Activated CD4-positive, alpha-beta memory T cell treated with anti-CD3 and anti-CD28 coated beads for 36 hours (primary cell): ENCODE measurements around the gene TDP2. TPM values are rescaled to one million over a fixed set of nuclear protein-coding genes. Genes with fewer than 3 reads are reported as not detected.

Experiments used
- CTCF ChIA-PET: fragments of 350-600 bp; sonication (Branson Sonifier 250); formaldehyde crosslinking; loops from one replicate; lab custom pipeline; 2021; ENCODE audit warnings: antibody characterized with exemption, inconsistent platforms; lab: Charles Lee
- POLR2A ChIA-PET: fragments of 350-600 bp; sonication (Branson Sonifier 250); formaldehyde crosslinking; loops from one replicate; lab custom pipeline; 2021; ENCODE audit warnings: antibody characterized with exemption; lab: Charles Lee
- DNase-seq: peaks from one replicate; pipeline ENCODE4 v3.0.0-alpha.2; 2020
- H3K27ac Mint-ChIP-seq: one replicate; pipeline ENCODE4 v1.8.0; 2021; ENCODE audit warnings: mixed read lengths
- H3K27me3 Mint-ChIP-seq: one replicate; pipeline ENCODE4 v1.8.0; 2021; ENCODE audit warnings: mixed read lengths
- H3K36me3 Mint-ChIP-seq: one replicate; pipeline ENCODE4 v1.8.0; 2021; ENCODE audit warnings: mixed read lengths
- H3K4me1 Mint-ChIP-seq: one replicate; pipeline ENCODE4 v1.8.0; 2021; ENCODE audit warnings: low read depth, mixed read lengths
- H3K4me3 Mint-ChIP-seq: one replicate; pipeline ENCODE4 v1.8.0; 2021; ENCODE audit warnings: mild to moderate bottlenecking, mixed read lengths
- H3K9me3 Mint-ChIP-seq: one replicate; pipeline ENCODE4 v1.8.0; 2021; ENCODE audit warnings: mixed read lengths
- intact Hi-C: fragments of 100-400 bp; cut with micrococcal nuclease; formaldehyde crosslinking; loops from one replicate; pipeline ENCODE4 v1.15.1; 2023
- total RNA-seq, 2 experiments: library from RNA; stranded (reverse); gene quantifications; one replicate each; pipeline ENCODE4 v1.2.3, GENCODE V29; 2021

The TDP2 gene
- total RNA-seq, 2 experiments from 2014 or later: 47.5 to 48.6 TPM

DNA sequence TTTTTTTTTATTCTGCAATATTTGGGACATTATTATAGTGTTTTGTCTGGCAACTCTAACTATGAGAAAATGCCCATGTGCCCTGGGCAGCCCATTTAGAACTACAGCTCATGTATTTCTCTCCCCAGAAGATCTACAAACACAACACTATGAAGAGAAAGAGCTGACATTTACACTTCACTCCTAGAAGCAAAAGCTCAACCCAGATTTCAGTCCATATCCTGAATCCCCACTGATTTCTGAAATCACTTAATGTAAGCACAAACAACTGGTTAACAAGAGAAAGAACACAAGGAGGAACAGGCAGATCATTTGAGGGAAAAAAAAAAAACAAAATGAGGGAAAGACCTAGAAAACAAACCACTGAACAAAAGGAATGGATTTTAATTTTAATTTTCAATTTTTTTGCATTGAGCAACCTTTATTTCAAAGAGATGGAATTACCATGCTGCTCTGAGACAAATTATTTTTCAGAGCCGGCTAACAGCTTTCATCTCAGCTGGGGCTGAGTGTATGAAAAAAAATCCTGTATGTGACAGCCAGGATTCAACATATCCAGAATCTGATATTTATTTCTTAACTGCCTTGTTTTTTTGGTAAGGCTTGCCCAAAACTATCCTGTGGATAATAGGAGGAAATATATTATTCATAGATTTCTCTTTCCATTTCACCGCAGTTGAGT is 53.2 kb downstream of the TDP2 start:
- Mint-ChIP-seq H3K9me3 (no peaks in the 10 kb centered on the region), H3K27me3 (peaks cover 5% of the 10 kb centered on the region), H3K36me3 (no peaks in the 10 kb centered on the region), H3K4me3 (no peak overlapping the region), H3K4me1 (no peaks in the 10 kb centered on the region), H3K27ac (no peak overlapping the region)
- no peak for DNase-seq
- ChIA-PET POLR2A (no interaction called here), CTCF (interaction anchor here (1.8 kb wide), 1 partner anchor 32 kb away, joined by 5 read pairs; no protein-coding TSS in a partner anchor)
- intact Hi-C loops: no loop called here

- POLR2A ChIA-PET: no interaction called here
- H3K4me3 Mint-ChIP-seq: no peak overlapping the region
- peaks cover 5% of the 10 kb centered on the region for H3K27me3 Mint-ChIP-seq
- no peaks in the 10 kb centered on the region for H3K36me3 Mint-ChIP-seq
- no peaks in the 10 kb centered on the region for H3K4me1 Mint-ChIP-seq
- no peak for DNase-seq
- intact Hi-C loops: no loop called here
- CTCF ChIA-PET: no interaction called here
- H3K9me3 Mint-ChIP-seq: no peaks in the 10 kb centered on the region
- no peak overlapping the region for H3K27ac Mint-ChIP-seq
Observed at GRCh38 chr6:24610672-24611071, 56.0 kb downstream of the TDP2 start.

DNA sequence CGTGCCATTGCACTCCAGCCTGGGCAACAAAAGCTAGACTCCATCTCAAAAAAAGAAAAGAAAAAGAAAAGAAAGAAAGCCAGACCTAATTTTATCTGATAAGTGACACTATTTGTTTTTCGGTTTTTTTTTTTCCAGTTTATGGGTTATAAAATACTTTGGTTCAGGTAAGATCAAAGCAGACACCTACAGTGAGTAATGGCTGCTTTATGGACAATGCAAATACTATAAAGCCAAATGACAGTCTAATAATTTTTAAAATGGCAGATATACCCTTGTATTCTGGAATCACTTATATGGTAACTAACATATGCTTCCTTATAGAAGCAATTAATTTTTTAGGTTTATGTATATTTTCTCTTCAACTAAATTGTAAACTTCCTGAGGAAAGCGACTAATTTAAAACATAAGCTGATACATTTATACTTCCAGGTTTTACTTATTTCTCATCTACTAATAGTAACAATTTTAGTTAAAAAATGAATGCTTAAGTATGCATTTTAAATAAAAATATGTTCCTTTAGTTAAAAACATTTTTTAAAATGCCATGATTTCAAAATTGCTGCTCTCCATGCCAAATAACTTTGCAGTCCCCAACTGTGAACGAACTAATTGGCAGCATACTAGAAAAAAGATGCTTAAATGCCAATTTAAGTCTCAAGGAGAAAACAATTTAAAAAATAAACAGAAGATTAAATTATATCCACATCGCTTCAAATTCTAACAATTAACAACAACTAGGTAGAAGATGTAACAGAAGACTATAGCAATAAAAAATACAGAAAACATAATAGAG is 59.2 kb downstream of the TDP2 start:
- Mint-ChIP-seq H3K4me3 (no peak overlapping the region), H3K4me1 (no peaks in the 10 kb centered on the region), H3K27ac (no peak overlapping the region), H3K9me3 (no peaks in the 10 kb centered on the region), H3K36me3 (no peaks in the 10 kb centered on the region), H3K27me3 (no peaks in the 10 kb centered on the region)
- intact Hi-C loops: no loop called here
- ChIA-PET CTCF (interaction anchor here (1.1 kb wide), 1 partner anchor 25 kb away, joined by 3 read pairs; no protein-coding TSS in a partner anchor), POLR2A (no interaction called here)
- DNase-seq: no peak

DNA sequence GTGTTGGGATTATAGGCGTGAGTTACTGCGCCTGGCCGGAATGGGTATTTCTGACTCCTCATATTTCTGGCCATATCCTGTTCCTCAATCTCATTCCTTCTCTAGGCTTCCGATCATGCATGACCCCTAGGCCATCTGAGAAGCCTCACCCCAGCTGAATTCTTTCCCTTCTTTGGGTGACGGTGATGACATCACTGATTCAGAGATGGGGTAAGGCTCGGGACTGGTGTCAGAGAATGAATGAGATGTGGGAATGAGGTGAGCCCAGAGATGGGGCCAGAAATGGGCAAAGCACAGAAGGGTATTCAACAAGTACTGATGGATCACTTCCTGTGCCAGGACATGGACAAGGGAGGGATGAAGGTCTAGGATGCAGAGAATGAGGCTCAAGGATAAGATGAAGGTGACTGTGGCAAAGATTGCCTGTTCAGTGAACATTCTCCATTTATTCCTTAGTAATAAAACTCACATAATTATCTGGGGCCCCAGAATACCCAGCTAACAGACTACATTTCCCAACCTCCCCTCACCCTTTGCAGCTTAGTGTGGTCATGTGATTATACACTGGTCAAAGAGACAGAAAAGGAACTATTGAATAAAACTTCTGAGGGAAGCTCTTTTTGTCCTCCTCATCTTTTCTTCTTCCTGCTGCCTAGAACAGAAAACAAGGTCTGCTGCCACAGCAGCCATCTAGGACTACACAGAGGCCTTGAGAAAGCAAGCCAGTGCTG is 60.3 kb downstream of the TDP2 start:
- Mint-ChIP-seq H3K27ac (no peak overlapping the region), H3K4me1 (no peaks in the 10 kb centered on the region), H3K36me3 (no peaks in the 10 kb centered on the region), H3K4me3 (no peak overlapping the region), H3K27me3 (no peaks in the 10 kb centered on the region), H3K9me3 (no peaks in the 10 kb centered on the region)
- ChIA-PET CTCF (interaction anchor here (1.1 to 1.8 kb wide), 2 partner anchors 23 to 24 kb away, joined by 3 to 4 read pairs; no protein-coding TSS in a partner anchor), POLR2A (no interaction called here)
- intact Hi-C loops: no loop called here
- DNase-seq: no peak

GRCh38 chr6:24603241-24603640 is 63.5 kb downstream of the TDP2 start:
- no peak overlapping the region for H3K4me3 Mint-ChIP-seq
- POLR2A ChIA-PET: no interaction called here
- H3K9me3 Mint-ChIP-seq: no peaks in the 10 kb centered on the region
- CTCF ChIA-PET: interaction anchor here (1.0 kb wide), 1 partner anchor 19 kb away, joined by 3 read pairs; no protein-coding TSS in a partner anchor
- no peaks in the 10 kb centered on the region for H3K27me3 Mint-ChIP-seq
- H3K4me1 Mint-ChIP-seq: no peaks in the 10 kb centered on the region
- no peak for DNase-seq
- H3K27ac Mint-ChIP-seq: no peak overlapping the region
- intact Hi-C loops: no loop called here
- no peaks in the 10 kb centered on the region for H3K36me3 Mint-ChIP-seq

DNA sequence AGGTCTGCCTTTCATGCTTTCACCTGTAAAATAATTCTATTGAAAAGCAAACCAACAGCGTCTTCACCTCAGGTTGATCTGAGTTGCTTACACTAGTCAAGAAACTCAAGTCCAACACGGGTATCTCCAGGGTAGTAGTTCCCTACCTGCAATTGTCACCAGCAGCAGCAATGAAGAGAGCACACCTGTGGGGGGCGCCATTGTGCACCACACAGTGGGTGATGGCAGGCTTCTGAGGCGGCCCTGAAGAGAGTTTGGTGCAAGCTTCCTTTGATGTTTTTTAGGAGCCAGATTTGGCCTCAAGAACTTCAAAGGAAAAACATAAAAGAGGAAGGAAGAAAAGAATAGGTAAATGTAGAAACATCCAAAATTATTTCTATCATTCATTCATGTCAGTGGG is 65.8 kb downstream of the TDP2 start:
- H3K9me3 Mint-ChIP-seq: no peaks in the 10 kb centered on the region
- H3K27ac Mint-ChIP-seq: no peak overlapping the region
- POLR2A ChIA-PET: no interaction called here
- CTCF ChIA-PET: interaction anchor here (0.9 kb wide), 1 partner anchor 29 kb away, joined by 4 read pairs; no protein-coding TSS in a partner anchor
- intact Hi-C loops: no loop called here
- no peaks in the 10 kb centered on the region for H3K36me3 Mint-ChIP-seq
- peak; percentile 28 for DNase-seq
- H3K4me3 Mint-ChIP-seq: no peak overlapping the region
- H3K27me3 Mint-ChIP-seq: peaks cover 2% of the 10 kb centered on the region
- no peaks in the 10 kb centered on the region for H3K4me1 Mint-ChIP-seq

Other genes starting within 250 kb of the TDP2 start
- gene GPLD1, start 177.3 kb downstream of the TDP2 start, total RNA-seq: under 1 TPM; 0.19 to 0.29 TPM
- 10 to 100 TPM; 13.1 to 13.9 TPM for gene ALDH5A1, start 171.9 kb downstream of the TDP2 start, total RNA-seq
- gene KIAA0319, start 20.7 kb downstream of the TDP2 start, total RNA-seq: under 1 TPM; 0.14 to 0.19 TPM
- 10 to 100 TPM; 33.7 to 35.9 TPM for gene ACOT13, start 178 bp upstream of the TDP2 start, total RNA-seq
- 100 to 1,000 TPM; 130 to 134 TPM for gene C6orf62, start 52.3 kb upstream of the TDP2 start, total RNA-seq
- gene GMNN, start 108.0 kb upstream of the TDP2 start, total RNA-seq: 10 to 100 TPM; 76.5 to 77.4 TPM
- gene ARMH2, start 132.0 kb upstream of the TDP2 start, total RNA-seq: not detected